Suppressor macrophage (primary cell): Measurements from ENCODE around the gene NBAS.
A peak's percentile ranks its signal among the peaks of the same experiment; 100 is the strongest.
"Not testable (repeated sequence)": the region's sequence is repeated elsewhere in the genome, so short reads cannot be mapped to it uniquely, and the experiment has no call there.

Experiments used
- DNase-seq, 4 experiments: peaks; one replicate each; pipeline ENCODE4 v3.0.0-alpha.2; 2020 to 2022

Gene NBAS

DNA sequence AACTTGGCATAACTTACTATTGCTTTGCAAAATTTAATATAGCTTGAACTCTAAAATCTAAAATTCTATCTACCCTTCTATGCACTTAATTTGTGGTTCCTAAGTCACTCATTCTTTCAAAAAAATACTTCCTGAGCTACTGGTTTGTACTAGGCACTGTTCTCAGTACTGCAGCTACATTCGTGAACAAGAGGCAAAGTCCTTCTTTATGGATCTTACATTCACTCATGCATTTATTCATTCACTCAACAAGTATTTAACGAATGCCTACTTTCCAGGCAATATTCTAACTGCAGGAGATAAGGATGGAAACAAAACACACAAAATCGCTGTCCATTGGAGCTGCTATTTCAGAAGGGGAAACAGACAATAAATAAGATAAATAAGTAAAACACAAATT, 104.8 kb downstream of the NBAS start:
- no peak for DNase-seq

DNA sequence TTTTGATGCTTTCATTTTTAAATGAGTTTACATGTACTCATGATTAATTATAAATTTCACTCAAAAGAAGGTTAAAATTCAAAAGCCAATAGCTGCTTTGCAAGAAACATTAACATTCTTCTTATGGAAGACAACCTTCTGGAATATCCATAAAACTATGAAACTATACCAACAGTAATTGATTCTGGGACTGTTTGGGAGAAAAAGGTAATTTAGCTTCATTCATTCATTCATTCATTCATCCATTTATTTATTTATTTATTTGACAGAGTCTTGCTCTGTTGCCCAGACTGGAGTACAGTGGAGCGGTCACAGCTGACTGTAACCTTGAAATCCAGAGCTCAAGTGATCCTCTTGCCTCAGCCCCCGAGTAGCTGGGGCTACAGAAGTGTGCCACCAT, 110.3 kb downstream of the NBAS start:
- no peak for DNase-seq

DNA sequence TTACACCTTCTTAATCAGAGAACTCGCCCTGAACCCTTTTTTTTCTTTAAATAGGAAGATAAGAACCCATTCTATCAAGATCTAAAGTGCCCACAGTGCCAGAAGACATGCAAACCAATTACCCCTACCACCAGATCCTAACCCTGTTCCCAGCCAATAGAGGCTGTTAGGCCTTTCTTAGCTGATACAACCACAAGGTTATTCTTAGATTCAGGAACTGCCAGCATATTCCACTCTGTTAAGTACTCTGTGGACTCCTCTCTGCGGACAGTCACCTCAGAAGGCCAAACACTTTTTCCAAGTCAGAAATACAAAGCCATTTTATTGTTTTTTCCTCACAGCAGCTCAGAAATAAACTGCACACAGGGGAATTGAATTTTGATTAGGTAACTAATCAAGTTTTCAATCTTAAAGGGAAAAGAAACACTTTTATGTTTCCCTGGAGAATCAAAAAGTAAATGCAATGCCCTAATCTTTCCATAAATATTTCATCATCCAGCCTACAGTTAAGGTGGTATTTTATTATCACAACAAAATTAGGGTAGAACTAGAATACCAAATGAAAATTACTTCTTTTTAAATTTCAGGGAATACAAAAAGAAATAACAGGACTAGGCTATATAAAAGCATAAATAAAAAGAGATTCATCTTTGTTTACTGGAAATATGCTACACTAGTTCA, 111.4 kb downstream of the NBAS start:
- peak in 2 of 4 experiments; percentile 7 to 13 for DNase-seq

DNA sequence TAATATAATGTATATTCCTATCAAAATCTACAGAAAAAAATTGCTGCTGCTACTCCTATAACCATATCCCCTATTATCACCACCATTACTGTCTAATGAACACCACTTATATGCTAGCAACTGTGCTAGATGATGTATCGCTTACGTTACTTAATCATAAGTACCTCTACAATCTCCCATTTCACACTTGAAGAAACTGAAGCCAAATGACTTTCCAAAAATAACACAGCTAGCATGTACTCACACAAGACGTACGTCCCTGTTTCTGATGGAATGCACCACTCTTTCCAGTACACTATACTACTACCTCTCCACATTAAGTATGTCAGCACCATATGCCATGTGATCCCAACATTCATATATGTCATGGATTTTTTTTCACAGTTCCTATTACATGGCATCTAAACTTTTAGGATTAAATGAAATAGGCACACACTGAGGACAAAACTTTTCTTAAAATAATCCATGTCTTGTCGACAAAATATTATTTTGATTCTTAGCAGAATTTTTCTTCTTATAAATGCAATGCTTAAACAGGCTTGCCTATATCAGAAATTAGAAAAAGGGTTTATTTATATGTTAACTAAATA, 112.8 kb downstream of the NBAS start:
- DNase-seq = no peak

DNA sequence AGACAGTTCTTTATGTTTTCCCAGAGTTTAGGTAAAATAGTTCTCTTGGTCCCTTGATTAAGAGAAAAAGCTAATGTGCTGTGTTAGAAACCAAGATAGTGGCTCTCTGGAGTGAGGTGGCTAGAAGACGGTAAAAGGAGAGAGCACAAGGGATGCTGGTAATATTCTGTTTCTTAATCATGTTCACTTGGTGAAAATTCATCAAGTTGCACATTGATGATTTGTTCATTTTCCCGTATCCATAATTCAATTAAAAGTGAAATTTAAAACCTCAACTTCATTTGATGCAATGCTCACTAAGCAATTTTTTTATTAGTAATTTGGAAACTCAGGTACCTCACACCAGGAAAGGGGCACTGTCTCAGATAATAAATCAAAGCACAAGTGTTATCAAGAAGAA, 113.8 kb downstream of the NBAS start:
- no peak for DNase-seq

DNA sequence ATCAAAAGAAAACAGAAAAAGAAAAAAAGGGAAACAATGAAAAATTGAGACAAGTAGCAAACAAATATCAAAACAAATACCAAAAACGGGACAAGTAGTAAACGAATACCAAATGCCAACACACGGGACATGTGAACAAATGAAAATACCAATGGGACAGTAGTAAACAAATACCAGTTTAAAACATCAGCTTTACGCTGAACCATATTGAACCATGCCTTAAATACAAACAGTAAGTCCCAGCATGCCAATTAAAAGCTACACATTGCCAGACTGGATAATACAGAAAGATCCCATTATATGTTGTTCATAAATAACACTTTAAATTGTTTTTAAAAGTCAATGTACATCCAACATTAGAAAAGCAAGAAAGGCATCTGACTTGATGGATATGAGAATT, 114.2 kb downstream of the NBAS start:
- DNase-seq = no peak

DNA sequence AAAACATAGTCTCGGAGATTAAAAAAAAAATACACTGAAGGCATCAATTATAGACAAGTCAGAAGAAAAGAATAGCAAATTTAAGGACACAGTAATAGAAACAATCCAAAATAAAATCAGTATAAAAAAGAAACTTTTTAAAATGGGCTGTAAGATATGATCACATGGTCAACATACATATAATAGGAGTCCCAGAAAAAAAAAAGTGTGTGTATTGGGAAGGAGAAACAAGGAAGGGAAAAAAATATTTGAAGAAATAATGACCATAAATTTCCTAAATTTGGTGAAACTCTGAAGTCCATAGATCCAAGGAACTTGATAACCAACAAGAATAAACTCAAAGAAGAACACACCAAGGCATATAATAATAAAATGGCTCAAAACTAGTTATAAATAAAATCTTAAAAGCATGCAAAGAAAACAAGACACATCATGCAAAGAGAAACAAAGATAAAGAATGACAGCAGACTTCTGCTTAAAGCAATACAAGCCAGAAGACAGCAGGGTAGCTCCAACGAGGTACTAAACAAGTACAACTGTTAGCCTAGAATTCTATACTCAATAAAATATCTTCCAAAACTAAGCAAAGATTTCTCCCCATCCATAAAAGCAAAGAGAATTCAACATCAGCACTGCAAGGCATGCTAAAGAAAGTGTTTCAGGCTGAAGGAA, 115.1 kb downstream of the NBAS start:
- DNase-seq = no peak

DNA sequence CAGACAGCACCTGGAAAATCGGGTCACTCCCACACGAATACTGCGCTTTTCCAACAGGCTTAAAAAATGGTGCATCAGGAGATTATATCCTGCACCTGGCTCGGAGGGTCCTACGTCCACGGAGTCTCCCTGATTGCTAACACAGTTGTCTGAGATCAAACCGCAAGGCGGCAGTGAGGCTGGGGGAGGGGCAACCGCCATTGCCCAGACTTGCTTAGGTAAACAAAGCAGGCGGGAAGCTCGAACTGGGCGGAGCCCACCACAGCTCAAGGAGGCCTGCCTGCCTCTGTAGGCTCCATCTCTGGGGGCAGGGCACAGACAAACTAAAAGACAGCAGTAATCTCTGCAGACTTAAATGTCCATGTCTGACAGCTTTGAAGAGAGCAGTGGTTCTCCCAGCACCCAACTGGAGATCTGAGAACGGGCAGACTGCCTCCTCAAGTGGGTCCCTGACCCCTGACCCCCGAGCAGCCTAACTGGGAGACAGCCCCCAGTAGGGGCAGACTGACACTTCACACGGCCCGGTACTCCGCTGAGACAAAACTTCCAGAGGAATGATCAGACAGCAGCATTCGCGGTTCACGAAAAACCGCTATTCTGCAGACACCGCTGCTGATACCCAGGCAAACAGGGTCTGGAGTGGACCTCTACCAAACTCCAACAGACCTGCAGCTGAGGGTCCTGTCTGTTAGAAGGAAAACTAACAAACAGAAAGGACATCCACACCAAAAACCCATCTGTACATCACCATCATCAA, 121.2 kb downstream of the NBAS start:
- DNase-seq = not testable (repeated sequence)

DNA sequence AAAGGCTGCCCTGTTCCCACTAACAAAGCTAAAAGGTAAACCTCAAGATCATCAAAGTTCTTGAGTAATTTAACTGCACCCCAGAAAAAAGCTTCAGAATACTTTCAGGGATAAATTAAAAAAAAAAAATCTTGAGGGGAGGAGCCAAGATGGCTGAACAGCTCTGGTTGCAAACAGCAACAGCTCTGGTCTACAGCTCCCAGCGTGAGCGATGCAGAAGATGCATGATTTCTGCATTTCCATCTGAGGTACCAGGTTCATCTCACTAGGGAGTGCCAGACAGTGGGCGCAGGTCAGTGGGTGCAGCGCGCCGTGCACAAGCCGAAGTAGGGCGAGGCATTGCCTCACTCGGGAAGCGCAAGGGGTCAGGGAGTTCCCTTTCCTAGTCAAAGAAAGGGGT, 121.8 kb downstream of the NBAS start:
- not testable (repeated sequence) for DNase-seq

DNA sequence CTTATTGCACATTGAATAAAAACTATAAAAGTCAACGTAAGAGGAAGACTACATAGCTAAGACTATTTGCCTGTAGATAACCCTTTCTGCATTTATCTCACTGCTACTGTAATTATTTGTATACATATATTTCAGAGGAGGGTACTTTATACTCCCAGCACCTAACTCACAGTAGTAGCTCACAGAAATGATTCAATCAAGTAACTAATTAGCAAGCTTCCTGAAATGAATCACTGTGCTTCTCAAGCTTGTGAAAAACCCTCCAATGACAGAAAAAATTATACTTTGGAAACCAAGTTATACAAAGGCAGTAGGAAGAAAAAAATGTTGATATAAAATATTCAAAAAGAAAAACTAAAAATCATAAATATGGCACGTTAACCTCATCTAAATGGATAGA, 124.9 kb downstream of the NBAS start:
- DNase-seq = no peak

DNA sequence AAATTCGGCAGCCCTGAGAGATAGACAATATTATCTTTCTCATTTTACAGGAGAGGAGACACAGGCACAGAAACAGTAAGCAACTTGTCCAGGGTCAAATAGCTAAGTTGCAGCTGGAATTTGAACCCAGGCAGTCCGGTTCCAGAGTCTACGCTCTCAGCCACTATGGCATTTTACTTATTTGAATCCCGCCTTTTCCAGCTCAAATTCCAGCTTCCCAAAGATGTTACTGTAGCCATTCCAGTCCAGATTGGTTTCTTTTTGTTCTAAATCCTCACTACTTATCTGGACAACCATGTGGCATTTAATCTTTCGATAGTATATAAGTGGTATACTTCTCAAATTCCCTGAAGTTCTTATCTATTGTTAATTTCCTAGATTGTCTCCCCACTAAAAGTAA, 125.7 kb downstream of the NBAS start:
- DNase-seq = no peak

DNA sequence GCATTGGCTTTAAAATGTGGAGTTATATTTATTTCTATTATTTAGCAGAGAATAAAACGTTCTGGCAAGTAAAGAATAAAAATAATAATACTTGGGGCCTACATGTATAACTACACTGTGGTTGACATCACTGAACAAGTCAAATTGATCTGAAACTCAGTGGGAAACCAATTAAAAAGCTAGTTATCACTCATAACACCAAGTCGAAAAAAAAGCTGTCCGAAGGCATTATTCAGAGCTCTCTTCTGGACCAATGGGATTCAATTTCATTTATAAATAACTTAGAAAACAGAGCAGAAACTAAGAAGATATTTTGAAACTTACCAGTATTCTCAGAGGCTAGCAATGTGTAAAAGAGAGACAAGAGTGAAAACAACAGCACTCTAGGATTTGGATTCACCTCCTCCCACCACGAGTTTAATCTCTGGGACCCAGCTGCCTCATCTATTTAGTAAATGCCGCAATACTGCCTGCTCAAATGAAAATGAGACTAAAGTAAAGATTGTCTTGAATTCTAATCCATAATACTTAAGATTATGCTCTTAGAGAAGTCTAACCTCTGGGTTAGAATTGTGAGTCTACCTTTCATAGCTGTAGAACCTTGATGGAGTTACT, 128.4 kb downstream of the NBAS start:
- DNase-seq = no peak

DNA sequence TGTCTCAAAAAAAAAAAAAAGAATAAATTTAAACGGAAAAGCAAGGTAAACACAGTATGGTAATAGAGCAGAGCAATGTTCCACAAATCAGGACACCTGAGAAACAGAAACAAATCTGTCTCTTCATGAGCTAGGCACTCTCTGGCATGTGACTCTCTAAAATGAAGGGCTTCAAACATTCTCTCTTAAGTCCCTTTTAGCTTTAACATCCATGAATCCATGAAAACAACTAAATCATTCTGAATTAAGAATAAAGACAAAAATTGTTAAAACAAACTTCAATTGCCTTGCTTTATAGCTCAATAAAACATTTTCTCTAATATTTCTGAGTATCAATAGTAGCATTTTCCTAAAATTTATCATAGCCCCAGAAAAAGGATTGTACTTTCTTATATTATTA, 132.1 kb downstream of the NBAS start:
- no peak for DNase-seq

DNA sequence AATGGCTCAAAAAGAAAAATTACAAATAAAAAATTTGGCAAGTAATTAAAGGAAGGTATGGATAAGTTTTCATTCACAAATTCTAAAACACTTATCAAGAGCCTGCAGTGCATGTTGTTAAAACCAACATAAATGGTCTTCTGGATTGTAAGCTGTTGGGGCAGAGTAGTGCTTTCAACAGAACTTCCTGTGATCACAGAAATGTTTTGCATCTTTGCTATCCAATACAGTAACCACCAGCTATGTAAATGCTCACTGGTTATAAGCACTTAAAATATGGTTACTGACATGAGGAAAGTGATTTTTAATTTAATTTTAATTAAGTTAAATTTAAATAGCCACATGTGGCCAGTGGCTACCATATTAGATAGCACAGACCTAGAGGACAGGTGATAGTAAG, 133.1 kb downstream of the NBAS start:
- no peak for DNase-seq

DNA sequence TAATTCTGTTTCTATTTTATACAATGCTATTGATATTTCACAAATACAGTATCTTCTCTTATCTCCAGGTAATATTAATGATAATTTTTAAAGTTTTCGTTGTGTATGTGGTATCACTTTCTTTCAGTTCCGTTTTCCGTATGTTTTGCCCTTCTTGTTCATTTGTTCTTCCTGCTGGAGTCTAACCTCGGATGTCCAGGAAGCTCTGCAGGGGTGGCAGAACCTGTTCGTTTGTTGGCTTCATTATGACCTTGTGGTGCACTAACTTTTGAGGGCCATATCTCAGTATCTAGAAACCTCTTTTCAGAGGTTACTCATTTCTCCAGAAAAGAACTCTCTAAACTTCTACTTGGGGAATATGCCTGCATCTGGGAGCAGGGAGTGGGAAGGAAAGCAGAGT, 134.5 kb downstream of the NBAS start:
- no peak for DNase-seq

DNA sequence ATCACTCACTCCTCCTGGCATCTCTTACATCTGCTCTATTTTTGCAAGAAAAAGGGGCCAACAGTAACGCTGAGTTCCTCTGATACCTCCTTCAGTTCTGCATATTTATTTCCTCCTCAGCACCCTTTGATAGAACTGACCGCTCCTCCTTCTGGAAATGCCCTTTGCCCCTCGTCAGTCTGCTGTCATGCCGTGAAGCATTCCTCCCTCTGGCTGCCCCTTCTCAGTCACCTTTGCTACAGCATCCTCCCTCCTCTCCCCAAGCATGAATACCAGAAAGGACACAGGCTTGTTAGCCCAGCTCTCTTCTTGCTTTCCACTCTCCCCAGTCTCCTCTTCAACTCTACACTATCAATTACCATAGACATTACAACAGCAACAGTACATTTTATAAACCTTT, 135.4 kb downstream of the NBAS start:
- no peak for DNase-seq

DNA sequence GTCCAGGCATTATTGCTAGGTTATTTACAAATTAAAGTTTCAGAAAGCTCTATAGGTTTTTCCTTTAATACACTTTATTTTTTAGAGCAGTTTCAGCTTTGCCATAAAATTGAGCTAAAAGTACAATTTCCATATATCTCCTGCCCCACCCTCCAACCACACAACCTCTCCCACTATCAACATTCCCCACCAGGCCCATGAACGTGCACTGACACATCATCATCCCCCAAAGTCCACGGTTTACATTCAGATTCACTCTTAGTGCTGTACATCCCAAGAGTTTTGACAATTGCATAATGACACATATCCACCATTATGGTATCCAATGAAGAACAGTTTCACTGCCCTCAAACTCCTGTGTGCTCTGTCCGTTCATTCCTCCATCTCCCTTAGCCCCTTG, 139.4 kb downstream of the NBAS start:
- no peak for DNase-seq

DNA sequence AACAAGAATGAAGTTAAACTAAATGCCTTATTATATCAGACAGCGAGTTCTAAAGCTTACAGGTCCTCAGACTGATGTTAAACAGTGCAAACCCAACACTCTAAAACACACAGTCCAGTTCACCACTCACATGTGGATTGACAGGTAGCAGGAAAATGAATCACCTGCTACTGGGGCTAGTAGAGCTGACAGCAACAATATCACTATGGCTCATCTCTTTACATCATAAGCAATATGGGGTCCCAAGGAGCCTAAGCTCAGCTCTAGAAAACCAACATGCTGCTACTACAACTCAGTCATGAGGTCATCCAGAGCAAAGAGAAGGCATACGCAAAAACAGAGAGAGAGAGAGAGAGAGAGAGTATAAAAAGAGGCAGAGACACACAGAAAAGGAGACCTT, 145.4 kb downstream of the NBAS start:
- no peak for DNase-seq

DNA sequence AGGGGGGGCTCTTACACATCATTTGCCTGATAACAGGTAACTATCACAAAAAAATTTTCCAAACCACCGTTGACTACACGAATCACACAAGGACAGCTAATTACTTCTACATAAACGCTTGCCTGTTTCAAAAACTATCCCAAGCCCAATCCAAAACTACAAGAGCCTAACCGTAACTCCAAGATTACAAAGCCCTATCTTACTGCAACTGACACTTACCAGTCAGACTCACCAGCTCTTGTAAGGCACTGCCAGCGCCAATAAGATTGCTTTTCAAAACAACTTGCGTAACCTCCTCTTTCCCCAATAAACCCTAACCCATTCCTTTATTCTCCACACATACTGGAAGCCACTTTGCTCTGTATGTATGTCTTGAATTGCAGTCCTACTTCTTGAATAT, 148.4 kb downstream of the NBAS start:
- DNase-seq = no peak

DNA sequence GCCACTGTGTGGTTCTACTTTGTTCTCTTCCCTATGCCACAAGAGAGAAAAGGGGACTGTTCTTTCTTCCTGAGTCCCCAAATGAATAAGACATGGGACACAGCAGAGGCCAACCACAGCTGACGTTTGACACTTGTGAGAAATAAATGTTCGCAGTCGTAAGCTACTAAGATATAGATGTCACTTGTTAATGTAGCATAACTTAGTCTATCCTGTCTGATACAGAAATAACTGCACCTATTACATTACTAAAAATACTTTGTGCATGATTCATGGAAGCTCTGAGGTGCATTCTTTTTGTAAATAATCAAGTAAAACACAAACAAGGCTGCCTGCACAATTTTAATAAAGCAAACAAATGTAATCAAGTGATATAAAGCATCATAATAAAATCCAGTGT, 148.8 kb downstream of the NBAS start:
- no peak for DNase-seq

DNA sequence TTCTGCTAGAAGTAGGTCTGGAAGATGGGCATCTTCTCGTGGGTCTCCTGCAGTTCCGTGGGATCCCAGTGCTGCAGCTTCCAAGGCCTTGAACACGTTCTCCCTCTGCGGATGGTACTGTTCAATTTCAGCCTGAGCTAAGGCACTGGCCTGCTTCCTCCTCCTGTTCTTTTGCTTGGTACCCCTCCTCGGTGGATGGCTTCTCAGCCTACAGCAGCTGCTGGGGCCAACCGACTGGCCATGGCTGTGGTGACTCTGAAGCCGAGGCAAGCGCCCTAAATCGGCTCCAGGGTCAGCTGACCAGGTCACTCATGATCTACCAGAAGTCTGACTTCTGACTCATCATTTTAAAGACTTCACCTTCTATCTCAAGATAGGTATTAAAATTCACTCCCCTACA, 150.2 kb downstream of the NBAS start:
- no peak for DNase-seq

DNA sequence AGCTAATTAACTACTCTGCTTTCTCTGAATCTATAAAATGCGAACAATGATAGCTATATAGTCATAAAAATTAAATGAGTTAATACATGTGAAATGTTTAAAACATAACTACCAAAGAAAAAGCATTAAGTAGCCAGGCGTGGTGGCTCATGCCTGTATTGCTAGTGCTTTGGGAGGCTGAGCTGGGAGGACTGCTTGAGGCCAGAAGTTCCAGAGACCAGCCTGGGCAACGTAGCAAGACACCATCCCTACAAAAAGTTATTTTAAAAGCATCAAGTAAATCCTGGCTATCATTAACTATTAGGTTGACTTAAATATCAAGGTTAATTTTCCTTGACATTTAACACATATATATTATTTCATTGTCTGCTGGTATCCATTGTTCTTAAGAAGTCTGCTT, 152.4 kb downstream of the NBAS start:
- DNase-seq = no peak

DNA sequence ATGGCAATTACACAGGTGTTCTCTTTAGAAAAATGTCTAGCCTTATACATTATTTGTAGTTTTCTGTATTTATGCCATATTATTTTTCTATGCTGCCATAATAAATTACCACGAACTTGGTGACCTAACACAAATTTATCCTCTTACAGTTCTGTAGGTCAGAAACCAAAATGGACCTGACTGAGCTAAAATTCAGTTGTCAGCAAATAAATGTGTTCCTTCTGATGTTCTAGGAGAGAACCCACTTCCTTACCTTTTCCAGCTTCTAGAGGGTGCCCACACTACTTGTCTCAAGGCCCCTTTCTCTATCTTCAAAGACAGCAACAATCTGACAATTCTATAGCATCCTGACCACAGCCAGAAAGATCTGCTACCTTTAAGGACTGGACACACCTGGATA, 153.5 kb downstream of the NBAS start:
- no peak for DNase-seq
